Stimulated activated CD4-positive, alpha-beta T cell treated with anti-CD3 and anti-CD28 coated beads, Interleukin-12 subunit alpha, Interleukin-12 subunit beta, amount 100 ng/mL, for 4 hours (primary cell): Measurements from ENCODE around the gene GAL3ST2.
"Not testable (repeated sequence)": the region's sequence is repeated elsewhere in the genome, so short reads cannot be mapped to it uniquely, and the experiment has no call there.

Experiments used
- DNase-seq: peaks from one replicate; pipeline ENCODE4 v3.0.0-alpha.2; 2020

Gene GAL3ST2

GRCh38 chr2:241796209-241796608, 19.6 kb downstream of the GAL3ST2 start:
- no peak for DNase-seq

GRCh38 chr2:241796610-241797138, 20.1 kb downstream of the GAL3ST2 start:
- no peak for DNase-seq

GRCh38 chr2:241797441-241798080, 20.9 kb downstream of the GAL3ST2 start:
- DNase-seq: no peak

- no peak for DNase-seq
Observed at GRCh38 chr2:241798081-241798630, 21.5 kb downstream of the GAL3ST2 start.

- DNase-seq: no peak
Observed at GRCh38 chr2:241798631-241799521, 22.3 kb downstream of the GAL3ST2 start.

GRCh38 chr2:241799522-241800197, 23.0 kb downstream of the GAL3ST2 start:
- DNase-seq: no peak

- DNase-seq: not testable (repeated sequence)
Observed at GRCh38 chr2:241800198-241800903, 23.7 kb downstream of the GAL3ST2 start.

- no peak for DNase-seq
Observed at GRCh38 chr2:241801611-241802420, 25.2 kb downstream of the GAL3ST2 start.

- DNase-seq: no peak
Observed at GRCh38 chr2:241802421-241803318, 26.0 kb downstream of the GAL3ST2 start.

GRCh38 chr2:241803387-241804325, 27.0 kb downstream of the GAL3ST2 start:
- DNase-seq: peak; percentile 40

GRCh38 chr2:241804326-241805229, 28.0 kb downstream of the GAL3ST2 start:
- peak; percentile 12 for DNase-seq

- not testable (repeated sequence) for DNase-seq
Observed at GRCh38 chr2:241806217-241806616, 29.6 kb downstream of the GAL3ST2 start.

GRCh38 chr2:241808051-241808720, 31.6 kb downstream of the GAL3ST2 start:
- no peak for DNase-seq

- DNase-seq: no peak
Observed at GRCh38 chr2:241808721-241809382, 32.2 kb downstream of the GAL3ST2 start, which contains the start of gene NEU4. Gene NEU4 (plus strand): TSS chr2:241809193. CDS start chr2:241814485, 5,292 bp downstream.

- DNase-seq: no peak
Observed at GRCh38 chr2:241809383-241810306, 33.0 kb downstream of the GAL3ST2 start.
